Osteocyte (in vitro differentiated cells): ENCODE data around the gene ISCA1. TPM values are rescaled to one million over a fixed set of nuclear protein-coding genes. Genes with fewer than 3 reads are reported as not detected.

Experiments
- DNase-seq: peaks from one replicate; pipeline ENCODE4 v3.0.0; 2021; ENCODE audit warnings: mixed read lengths; ENCODE audit not compliant: unreplicated experiment; ENCODE audit errors: extremely low spot score
- H3K27ac Mint-ChIP-seq: one replicate; pipeline ENCODE4 v1.8.0; 2021; ENCODE audit warnings: mild to moderate bottlenecking, mixed read lengths; ENCODE audit not compliant: unreplicated experiment
- H3K27me3 Mint-ChIP-seq: one replicate; pipeline ENCODE4 v1.8.0; 2021; ENCODE audit warnings: mixed read lengths; ENCODE audit not compliant: unreplicated experiment
- H3K36me3 Mint-ChIP-seq: one replicate; pipeline ENCODE4 v1.8.0; 2021; ENCODE audit warnings: mixed read lengths; ENCODE audit not compliant: unreplicated experiment
- H3K4me1 Mint-ChIP-seq: one replicate; pipeline ENCODE4 v1.8.0; 2021; ENCODE audit warnings: mixed read lengths; ENCODE audit not compliant: unreplicated experiment
- H3K4me3 Mint-ChIP-seq: one replicate; pipeline ENCODE4 v1.8.0; 2021; ENCODE audit warnings: mild to moderate bottlenecking, moderate library complexity, mixed read lengths; ENCODE audit not compliant: unreplicated experiment
- H3K9me3 Mint-ChIP-seq: one replicate; pipeline ENCODE4 v1.8.0; 2021; ENCODE audit warnings: mixed read lengths; ENCODE audit not compliant: unreplicated experiment
- total RNA-seq: library from RNA; stranded (reverse); gene quantifications from 2 replicates; pipeline ENCODE4 v1.2.1, GENCODE V29; 2021
- TF ChIP-seq, protein P1 (sequence below): fragments of 200-600 bp; sonication (generic); IDR thresholded peaks from 2 replicates; pipeline ENCODE4 v1.5.0; 2021; ENCODE audit warnings: antibody characterized with exemption, mild to moderate bottlenecking, moderate library complexity

The ISCA1 gene
- total RNA-seq, 1 donor from 2014 or later = 33.9 TPM

DNA sequence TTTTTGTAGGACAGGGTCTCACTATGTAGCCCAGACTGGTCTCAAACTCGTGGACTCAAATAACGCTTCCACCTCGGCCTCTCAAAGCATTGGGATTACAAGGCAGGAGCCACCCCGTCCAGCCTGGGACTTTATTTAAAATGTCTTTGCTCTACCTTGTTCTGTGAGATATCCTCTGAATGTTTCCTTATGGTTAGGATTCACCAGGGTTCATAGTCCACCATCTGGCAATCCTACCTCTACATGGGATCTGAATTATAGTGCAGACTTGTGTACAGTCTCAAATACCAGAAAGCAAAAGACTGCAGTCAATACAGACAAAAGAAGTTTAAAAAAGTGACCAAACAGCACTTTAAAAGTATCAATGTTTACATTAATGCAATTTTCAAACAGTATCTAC lies 10.1 kb downstream of the ISCA1 start:
- no peaks in the 10 kb centered on the region for H3K27me3 Mint-ChIP-seq
- H3K4me1 Mint-ChIP-seq = peaks cover 7% of the 10 kb centered on the region
- peaks cover 24% of the 10 kb centered on the region for H3K36me3 Mint-ChIP-seq
- TF ChIP-seq, protein P1, sequence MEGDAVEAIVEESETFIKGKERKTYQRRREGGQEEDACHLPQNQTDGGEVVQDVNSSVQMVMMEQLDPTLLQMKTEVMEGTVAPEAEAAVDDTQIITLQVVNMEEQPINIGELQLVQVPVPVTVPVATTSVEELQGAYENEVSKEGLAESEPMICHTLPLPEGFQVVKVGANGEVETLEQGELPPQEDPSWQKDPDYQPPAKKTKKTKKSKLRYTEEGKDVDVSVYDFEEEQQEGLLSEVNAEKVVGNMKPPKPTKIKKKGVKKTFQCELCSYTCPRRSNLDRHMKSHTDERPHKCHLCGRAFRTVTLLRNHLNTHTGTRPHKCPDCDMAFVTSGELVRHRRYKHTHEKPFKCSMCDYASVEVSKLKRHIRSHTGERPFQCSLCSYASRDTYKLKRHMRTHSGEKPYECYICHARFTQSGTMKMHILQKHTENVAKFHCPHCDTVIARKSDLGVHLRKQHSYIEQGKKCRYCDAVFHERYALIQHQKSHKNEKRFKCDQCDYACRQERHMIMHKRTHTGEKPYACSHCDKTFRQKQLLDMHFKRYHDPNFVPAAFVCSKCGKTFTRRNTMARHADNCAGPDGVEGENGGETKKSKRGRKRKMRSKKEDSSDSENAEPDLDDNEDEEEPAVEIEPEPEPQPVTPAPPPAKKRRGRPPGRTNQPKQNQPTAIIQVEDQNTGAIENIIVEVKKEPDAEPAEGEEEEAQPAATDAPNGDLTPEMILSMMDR = no peak
- DNase-seq = no peak
- no peak overlapping the region for H3K27ac Mint-ChIP-seq
- no peaks in the 10 kb centered on the region for H3K9me3 Mint-ChIP-seq
- no peak overlapping the region for H3K4me3 Mint-ChIP-seq

DNA sequence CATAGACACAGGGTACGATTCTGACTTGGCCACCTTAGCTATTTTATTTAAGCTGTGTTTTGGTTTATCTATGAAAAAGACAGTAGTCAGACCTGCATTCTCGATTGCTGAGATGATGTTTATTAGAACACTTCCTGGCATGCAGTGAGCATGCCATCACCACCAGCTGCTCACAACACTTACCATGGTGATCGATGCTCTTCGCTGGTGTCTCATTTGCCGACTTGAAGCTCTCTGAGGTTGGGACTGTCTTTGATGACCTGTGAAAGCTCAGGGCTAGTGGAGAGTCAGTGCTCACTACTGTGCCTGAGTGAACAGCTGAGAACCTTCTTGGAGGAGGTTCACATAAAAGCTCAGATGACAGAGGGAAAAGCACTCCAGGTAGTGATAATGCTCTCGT lies 18.5 kb downstream of the ISCA1 start:
- peaks cover 12% of the 10 kb centered on the region for H3K4me1 Mint-ChIP-seq
- DNase-seq = no peak
- H3K36me3 Mint-ChIP-seq = peaks cover 33% of the 10 kb centered on the region
- no peaks in the 10 kb centered on the region for H3K9me3 Mint-ChIP-seq
- H3K27ac Mint-ChIP-seq = no peak overlapping the region
- no peaks in the 10 kb centered on the region for H3K27me3 Mint-ChIP-seq
- no peak overlapping the region for H3K4me3 Mint-ChIP-seq
- TF ChIP-seq, protein P1 = no peak

DNA sequence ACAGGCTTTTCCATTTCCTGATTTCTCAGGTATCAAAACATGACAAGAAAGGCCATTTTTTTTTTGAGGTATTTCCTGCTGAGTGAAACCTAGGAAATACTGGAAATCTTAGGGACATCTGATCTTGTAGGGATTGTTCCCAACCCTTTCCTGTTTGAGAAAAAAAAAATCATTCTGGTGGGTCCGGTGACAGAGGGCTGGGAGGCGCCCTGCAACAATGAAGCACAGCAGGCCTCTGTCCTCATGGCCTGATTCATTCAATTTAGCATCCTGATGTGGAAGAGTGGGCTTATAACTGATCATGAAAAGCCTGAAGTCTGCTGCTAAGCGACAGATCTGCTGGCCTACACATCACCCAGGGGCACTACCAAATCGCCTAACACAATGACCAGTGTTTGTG lies 19.8 kb downstream of the ISCA1 start:
- no peak overlapping the region for H3K4me3 Mint-ChIP-seq
- H3K9me3 Mint-ChIP-seq = no peaks in the 10 kb centered on the region
- H3K27me3 Mint-ChIP-seq = no peaks in the 10 kb centered on the region
- TF ChIP-seq, protein P1 = no peak
- peaks cover 12% of the 10 kb centered on the region for H3K4me1 Mint-ChIP-seq
- no peak for DNase-seq
- peaks cover 29% of the 10 kb centered on the region for H3K36me3 Mint-ChIP-seq
- H3K27ac Mint-ChIP-seq = no peak overlapping the region

DNA sequence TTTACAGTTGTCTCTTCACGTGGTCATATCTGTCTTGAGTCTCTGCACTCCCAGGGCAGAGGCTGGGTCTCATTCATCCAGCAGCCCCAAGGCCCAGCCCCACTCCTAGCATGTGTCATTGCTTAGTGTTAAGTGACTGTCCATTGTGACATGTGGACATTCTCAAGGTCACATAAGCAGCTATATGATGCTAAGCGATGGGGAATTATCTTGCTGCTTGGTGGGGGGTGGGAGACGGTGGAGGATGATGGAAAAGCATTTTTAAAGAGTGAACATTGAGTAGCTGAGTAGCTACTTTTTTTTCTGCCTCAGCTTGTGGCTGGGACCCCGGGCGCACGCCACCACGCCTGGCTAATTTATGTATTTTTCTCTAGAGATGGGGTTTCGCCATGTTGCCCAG lies 22.8 kb downstream of the ISCA1 start, which contains the start of gene C9orf153:
Gene C9orf153, minus strand, starts transcription at position 101 of the 400 bp plus-strand sequence. CDS start 30,054 bp downstream, outside the sequence.
- TF ChIP-seq, protein P1 = no peak
- no peak within 1 kb of the TSS for H3K4me3 Mint-ChIP-seq
- DNase-seq = no peak
- H3K27me3 Mint-ChIP-seq = no peaks in the 10 kb centered on the region
- H3K9me3 Mint-ChIP-seq = no peaks in the 10 kb centered on the region
- no peaks in the 10 kb centered on the region for H3K4me1 Mint-ChIP-seq
- H3K36me3 Mint-ChIP-seq = peaks cover 23% of the 10 kb centered on the region
- no peak within 1 kb of the TSS for H3K27ac Mint-ChIP-seq

DNA sequence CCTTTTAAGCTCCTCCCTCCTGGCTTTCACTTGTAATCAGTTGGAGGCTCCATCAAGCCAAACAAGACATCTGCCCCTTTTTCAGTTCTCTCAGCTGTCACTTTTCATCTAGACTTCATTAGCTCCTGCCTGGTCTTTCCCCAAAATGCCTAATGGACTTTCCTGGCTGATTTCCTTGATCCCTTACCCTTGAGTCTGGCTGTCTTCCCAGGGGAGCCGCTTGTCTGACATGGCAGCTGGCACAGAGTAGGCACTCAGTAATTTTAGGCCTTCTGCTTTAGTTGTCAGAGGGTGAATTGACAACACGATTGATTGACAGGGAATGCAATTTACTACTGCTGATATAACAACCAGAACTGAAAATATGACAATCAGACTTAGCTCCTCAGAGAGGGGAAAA lies 24.9 kb downstream of the ISCA1 start:
- Mint-ChIP-seq H3K4me1 (no peaks in the 10 kb centered on the region), H3K36me3 (peaks cover 6% of the 10 kb centered on the region), H3K4me3 (no peak overlapping the region)

More for the DNA sequence above, 24.9 kb downstream of the ISCA1 start:
- no peak overlapping the region for H3K27ac Mint-ChIP-seq
- TF ChIP-seq, protein P1 = no peak
- no peak for DNase-seq
- H3K9me3 Mint-ChIP-seq = no peaks in the 10 kb centered on the region
- H3K27me3 Mint-ChIP-seq = no peaks in the 10 kb centered on the region
